ENCODE results near the gene TSPY3.
"Not testable (repeated sequence)": the region's sequence is repeated elsewhere in the genome, so short reads cannot be mapped to it uniquely, and the experiment has no call there.

The TSPY3 gene, protein sequence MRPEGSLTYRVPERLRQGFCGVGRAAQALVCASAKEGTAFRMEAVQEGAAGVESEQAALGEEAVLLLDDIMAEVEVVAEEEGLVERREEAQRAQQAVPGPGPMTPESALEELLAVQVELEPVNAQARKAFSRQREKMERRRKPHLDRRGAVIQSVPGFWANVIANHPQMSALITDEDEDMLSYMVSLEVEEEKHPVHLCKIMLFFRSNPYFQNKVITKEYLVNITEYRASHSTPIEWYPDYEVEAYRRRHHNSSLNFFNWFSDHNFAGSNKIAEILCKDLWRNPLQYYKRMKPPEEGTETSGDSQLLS

DNA sequence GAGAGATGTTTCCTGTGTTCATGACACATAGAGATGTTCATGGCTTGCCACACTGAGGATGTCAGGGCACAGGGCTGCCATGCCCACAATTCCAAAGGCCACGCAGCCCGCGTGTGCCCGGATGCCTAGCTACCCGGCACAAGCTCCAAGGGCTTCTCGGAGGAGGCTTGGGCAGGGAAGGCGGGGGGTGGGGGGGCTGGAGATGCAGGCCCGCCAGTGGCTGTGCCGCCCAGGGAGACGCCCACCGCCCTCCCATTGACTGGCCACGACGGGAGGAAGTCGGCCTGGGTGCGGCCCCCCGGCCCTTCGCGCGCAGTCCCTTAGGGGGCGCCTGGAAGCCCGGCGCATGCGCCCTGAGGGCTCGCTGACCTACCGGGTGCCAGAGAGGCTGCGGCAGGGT, at the start of gene TSPY3:
TSPY3 (plus strand) TSS at position 301 of the 400 bp plus-strand sequence; CDS start at position 347, 46 bp downstream.
- DNase-seq: not testable (repeated sequence)

DNA sequence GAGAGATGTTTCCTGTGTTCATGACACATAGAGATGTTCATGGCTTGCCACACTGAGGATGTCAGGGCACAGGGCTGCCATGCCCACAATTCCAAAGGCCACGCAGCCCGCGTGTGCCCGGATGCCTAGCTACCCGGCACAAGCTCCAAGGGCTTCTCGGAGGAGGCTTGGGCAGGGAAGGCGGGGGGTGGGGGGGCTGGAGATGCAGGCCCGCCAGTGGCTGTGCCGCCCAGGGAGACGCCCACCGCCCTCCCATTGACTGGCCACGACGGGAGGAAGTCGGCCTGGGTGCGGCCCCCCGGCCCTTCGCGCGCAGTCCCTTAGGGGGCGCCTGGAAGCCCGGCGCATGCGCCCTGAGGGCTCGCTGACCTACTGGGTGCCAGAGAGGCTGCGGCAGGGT, 40.7 kb upstream of the TSPY3 start, which contains the start of gene TSPY8:
TSPY8 (plus strand) TSS at position 301 of the 400 bp plus-strand sequence; CDS start at position 347, 46 bp downstream.
- DNase-seq: not testable (repeated sequence)

DNA sequence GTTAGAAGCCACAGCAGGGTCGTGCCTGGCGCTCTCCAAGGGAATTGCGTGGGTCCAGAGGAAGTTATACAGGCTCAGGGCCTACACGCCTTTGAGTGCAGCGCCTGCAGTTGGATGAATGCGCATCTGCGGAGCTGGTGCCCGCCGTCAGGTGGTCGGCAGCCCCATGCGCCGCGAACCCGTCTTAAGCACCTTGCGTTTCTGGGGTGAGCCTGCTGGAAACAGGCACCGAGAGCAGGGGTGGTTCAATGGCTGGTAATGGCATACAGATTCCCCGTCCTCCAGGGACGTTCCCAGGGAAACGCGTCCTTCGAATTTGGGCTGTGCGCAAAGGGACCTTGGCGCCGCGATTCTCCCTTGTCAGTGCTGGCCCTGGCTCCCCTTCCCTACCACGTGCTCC, 1.7 kb upstream of the TSPY3 start:
- DNase-seq: not testable (repeated sequence)

Data from NCI-H774 (cell line).